ENCODE data around the gene ARHGAP28.

ARHGAP28 gene, protein sequence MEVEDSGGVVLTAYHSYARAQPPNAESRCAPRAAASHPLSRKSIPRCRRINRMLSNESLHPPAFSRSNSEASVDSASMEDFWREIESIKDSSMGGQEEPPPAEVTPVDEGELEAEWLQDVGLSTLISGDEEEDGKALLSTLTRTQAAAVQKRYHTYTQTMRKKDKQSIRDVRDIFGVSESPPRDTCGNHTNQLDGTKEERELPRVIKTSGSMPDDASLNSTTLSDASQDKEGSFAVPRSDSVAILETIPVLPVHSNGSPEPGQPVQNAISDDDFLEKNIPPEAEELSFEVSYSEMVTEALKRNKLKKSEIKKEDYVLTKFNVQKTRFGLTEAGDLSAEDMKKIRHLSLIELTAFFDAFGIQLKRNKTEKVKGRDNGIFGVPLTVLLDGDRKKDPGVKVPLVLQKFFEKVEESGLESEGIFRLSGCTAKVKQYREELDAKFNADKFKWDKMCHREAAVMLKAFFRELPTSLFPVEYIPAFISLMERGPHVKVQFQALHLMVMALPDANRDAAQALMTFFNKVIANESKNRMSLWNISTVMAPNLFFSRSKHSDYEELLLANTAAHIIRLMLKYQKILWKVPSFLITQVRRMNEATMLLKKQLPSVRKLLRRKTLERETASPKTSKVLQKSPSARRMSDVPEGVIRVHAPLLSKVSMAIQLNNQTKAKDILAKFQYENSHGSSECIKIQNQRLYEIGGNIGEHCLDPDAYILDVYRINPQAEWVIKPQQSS

GRCh38 chr18:6729247-6730091, at the start of gene ARHGAP28:
Gene ARHGAP28 (plus strand): TSS chr18:6729716. CDS start chr18:6729822, 106 bp downstream.
- FAIRE-seq (no peak), DNase-seq (ENCODE audit: insufficient read length, low spot score) (peak; percentile 9)

DNA sequence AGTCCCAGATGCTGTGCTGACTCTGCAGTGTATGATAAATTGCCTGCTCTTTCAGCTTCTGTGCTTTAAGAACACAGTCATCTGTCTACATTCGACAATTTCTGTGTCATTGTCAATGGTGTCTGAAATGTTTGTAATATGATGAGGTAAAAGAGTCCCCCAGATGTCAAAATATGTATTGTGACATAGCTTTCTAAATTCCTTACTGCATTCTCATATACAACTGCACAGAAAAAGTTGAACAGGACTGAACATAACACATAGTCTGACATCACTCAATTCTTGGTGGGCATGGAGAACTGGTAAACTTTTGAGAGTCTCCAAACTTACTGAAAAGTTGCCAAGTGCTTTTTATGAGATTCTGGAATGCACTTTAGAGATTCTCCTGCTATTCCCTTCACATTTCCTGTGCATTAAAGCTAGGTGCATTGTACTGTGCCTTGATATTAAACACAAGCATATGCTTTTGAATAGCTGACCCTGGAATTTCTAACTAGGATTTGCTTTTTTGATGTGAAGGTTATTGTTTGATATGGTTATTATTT, 48.1 kb upstream of the ARHGAP28 start:
- DNase-seq (ENCODE audit: insufficient read length, low spot score), result no peak
- FAIRE-seq, result no peak

GRCh38 chr18:6682437-6683111, 46.9 kb upstream of the ARHGAP28 start:
- FAIRE-seq (no peak), DNase-seq (ENCODE audit: insufficient read length, low spot score) (no peak)

DNA sequence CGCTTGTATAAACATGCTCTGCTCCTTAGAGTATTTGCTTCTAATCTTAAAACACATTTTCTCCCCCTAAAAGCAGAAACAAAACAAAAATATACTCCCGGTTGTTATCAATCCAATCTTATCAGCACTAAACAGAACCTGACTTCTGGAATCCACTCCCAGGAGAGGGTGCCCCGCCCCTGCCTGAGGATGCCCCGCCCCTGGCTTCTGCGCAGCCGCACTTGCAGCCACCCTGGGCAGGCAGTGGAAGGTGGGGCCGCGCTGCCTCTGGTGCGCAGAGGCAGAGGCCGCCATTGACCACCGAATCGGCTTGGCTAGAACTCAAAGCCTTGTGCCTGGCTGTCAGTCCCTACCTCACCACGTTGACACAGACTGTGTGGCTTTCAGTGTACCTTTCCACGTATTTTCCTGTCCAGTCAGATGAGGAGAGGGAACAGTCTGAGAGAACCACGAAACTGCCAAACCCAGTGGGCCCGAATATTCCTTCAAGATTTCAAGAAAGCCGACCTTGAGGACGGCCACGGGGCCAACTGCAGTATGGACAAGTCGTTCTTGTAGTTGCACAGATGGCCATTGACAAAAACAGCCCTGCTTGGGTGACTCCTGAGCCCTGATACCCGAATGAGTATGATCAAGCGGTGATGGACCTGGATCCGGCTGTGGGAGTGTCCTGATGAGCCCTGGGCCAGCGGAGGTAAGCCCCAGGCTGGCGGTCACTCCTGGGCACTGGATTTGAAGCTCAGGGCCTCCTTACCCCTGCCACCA, 46.2 kb upstream of the ARHGAP28 start:
- FAIRE-seq, result no peak
- DNase-seq (ENCODE audit: insufficient read length, low spot score), result no peak

GRCh38 chr18:6687676-6688075, 41.8 kb upstream of the ARHGAP28 start:
- DNase-seq (ENCODE audit: insufficient read length, low spot score) (no peak), FAIRE-seq (no peak)

DNA sequence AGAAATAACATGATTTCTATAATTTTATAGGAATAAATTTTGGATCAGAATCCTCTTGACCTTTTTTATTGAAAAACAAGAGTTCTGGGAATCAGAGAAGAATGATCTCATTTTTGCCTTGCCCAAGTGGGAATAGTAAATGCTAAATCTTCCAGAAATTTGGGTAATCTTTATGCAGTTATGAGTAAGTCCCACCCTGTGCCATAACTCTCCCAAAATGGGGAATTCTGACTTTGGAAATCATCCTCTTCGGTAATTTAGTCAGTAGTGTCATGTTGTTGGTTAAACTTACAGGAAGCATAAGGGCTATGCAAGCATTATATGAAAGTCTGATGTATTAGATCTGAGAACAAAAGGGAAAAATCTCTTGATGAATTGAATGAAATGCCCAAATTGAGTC, 20.6 kb upstream of the ARHGAP28 start:
- DNase-seq (ENCODE audit: insufficient read length, low spot score) (no peak), FAIRE-seq (no peak)

DNA sequence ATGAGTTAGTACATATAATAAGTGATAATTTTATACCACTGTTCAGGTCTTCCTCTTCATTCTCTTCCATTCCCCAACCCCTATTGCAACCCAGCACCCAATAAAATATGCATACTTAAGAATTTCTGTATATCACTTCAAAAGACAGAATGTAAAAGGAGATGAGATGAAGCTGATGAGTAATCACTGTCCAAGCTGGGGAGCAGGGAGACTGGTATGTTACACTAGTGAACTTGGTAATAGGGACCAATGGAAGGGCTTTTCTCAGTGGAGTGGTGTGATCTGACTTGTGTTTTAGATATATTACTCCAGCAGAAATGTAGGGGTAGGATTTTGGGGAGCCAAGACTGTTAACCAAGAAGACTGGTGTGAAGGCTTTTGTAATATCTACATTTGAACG, 18.0 kb upstream of the ARHGAP28 start:
- FAIRE-seq, result peak; percentile 18
- no peak for DNase-seq (ENCODE audit: insufficient read length, low spot score)

- FAIRE-seq (no peak), DNase-seq (ENCODE audit: insufficient read length, low spot score) (no peak)
These were observed 17.1 kb upstream of the ARHGAP28 start for GRCh38 chr18:6712401-6712800.

- FAIRE-seq (no peak), DNase-seq (ENCODE audit: insufficient read length, low spot score) (no peak)
These were observed 15.5 kb upstream of the ARHGAP28 start for GRCh38 chr18:6714010-6714409.

GRCh38 chr18:6718267-6718666, 11.2 kb upstream of the ARHGAP28 start:
- DNase-seq (ENCODE audit: insufficient read length, low spot score) (no peak), FAIRE-seq (no peak)

DNA sequence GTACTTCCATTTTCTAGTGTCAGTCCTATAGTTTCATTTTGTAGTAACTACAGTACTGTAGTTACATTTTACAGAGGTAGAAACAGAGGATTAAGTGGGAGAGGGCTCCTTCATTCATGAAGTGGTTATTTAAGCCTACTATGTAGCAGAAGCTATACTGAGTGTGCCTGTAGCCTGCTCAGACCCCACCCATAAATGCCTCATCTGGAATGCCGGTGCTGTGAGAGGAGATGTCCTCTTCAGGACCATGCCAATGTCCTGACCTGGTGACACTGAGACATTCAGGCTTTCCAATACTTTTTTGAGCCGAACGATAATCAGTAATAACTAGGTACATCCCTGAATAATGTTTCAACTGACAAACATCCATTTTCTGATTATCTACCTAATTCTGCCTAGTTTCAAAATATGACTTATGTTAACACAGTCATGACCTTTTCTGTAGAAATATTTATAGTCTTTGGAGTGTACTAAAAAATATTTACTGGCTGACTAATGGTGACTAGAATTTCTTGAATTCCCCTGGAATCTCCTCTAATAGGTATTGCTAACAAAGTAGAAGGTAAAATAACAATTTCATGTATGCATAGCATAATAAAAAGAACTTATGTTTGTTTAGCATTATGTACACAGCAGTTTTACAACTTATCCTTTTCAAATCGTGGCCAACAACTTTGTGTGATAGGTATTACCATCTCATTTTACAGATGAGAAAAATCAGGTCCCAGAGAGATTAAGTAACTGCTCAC, 10.2 kb upstream of the ARHGAP28 start:
- no peak for FAIRE-seq

DNA sequence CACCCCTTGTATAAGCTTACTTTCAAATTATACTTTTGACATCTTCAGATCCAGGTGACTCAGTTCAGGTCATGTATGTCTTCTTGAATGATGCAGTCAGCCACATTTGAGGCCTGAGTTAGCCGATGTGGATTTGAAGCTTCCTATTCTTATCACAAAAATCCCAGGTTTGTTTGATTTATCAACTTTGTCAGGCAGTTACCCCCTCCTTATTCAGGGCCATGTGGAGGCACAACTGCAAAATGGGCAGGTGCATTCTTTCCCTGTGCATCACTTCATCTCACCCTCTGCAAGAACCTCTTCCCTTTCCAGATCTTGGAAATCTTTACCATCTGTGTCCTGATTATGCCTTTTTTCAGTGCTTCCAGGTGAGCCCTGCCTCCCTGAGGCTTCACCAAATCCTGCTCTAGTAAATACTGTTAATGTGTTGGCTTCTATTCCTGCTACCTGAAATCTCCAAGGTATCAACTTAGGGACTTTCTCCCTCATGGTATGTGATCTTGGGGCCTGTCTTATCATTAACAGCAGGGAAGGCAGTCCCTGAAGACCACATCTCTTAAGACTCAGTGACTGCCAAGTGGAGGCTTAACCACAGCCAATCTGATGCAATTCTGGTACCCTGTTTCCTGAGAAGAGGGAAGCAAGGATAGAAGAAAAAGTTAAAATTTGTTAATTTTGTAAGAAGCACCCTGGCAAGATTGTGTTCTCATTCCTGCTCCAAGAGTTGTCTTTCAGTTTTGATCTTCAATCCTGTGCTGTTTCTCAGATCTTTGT, 9.4 kb upstream of the ARHGAP28 start:
- FAIRE-seq (no peak), DNase-seq (ENCODE audit: insufficient read length, low spot score) (no peak)

More for the DNA sequence above, 10.2 kb upstream of the ARHGAP28 start:
- DNase-seq (ENCODE audit: insufficient read length, low spot score), result no peak

DNA sequence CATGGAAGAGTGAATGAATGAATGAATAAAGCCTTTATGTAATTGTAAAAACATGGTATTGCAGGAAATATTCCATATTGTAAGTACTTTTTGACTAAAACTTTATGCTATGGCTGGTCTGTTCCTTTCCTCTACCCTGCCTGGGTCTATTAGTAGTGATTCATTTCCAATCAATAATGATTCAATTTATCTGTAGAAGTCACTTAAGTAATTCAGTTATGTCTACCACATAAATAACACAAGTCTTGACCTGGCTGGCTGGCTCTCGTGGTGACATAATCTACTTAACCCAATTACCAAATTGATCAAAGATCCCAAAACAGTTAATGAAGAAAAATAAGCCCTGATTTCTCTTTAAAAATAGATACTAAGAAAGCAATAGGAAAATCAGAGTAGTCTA, 7.8 kb upstream of the ARHGAP28 start:
- DNase-seq (ENCODE audit: insufficient read length, low spot score) (no peak), FAIRE-seq (no peak)

DNA sequence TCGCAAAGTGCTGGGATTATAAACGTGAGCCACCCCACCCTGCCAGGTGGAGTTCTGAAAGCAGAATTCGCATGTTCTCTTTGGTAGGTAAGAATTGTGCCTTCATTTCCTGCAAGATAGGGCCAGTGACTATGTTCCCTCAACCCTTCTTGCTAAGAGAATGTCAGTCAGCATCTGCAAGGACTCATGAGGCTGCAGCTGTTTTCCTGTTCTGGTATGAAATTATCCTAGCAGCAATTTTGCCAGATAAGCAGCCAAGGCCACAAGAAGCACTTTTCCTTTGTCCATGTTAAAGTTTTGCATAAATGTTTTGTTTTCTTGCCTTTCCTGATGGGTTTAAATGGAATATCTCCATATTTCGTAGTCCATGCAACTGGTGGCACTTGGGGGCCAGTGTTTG, 6.8 kb upstream of the ARHGAP28 start:
- FAIRE-seq, result no peak
- no peak for DNase-seq (ENCODE audit: insufficient read length, low spot score)

DNA sequence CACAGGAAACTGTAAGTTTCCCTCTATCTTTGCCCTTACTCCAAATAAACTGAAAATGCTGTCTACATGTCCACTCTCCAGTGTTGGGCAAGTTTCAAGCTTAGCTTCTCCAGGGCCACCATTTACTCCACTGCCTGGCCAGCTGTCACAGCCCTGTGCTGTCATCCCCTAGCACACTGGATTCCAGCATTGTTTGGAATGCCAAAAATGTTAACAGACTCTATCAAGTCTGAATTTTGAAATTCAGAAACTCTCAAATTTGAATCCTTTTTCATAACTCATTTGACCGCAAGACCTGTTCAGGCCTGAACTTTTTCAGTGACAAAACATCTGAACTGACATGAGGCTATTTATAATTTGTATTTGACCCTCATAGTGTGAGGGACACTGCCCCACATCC, 5.2 kb upstream of the ARHGAP28 start:
- DNase-seq (ENCODE audit: insufficient read length, low spot score), result no peak
- no peak for FAIRE-seq

DNA sequence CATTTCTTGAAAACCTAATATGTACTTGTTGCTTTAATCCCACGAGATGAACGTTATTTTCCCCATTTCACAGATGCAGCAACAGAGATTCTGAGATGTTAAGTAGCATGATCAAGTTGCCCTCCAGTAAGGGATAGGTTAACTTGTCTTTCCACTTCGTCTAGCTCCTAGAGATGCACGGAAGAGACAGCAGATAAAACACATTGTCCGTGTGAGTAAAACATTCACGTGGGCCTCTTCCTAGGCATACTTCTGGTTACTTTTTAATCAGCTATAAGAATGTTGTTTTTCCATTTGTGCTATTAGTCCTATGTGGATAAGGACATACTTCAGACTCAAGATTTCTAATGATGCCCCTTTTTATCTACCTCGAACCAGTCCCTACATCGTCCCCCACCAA, 1.2 kb upstream of the ARHGAP28 start:
- FAIRE-seq (no peak), DNase-seq (ENCODE audit: insufficient read length, low spot score) (no peak)

DNA sequence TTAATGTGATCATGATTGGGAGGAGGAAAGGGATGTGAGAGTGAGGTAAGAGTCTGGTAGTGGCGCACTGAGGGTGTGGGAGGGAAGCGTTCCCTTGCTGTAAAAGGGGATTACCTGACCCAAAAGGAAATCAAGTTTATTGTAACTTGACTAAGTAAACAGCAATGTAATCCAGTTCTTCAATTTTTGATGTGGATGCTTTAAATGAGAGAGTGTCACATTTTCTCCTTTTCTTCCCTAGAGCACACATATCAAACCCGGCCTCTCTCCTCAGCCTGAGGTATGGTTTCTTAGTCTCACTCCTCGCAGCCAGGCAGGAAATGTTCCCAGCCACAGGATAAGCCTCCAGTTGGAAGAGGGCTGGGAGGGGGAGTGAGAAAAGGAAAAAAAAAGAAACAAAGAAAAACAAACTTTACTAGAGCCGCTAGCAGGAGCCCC, 688 bp upstream of the ARHGAP28 start:
- no peak for DNase-seq (ENCODE audit: insufficient read length, low spot score)
- no peak for FAIRE-seq

All from GM19239 (cell line).